GM12865 (cell line): ENCODE results near the gene HECA.
"Not testable (repeated sequence)": the region's sequence is repeated elsewhere in the genome, so short reads cannot be mapped to it uniquely, and the experiment has no call there.

Source experiments
- DNase-seq: peaks from one replicate; pipeline ENCODE4 v3.0.0; 2010; ENCODE audit warnings: low read depth
- H3K4me3 ChIP-seq: 2 replicates; pipeline ENCODE4 v1.5.1; 2011; ENCODE audit warnings: mild to moderate bottlenecking, low read depth, low read length, control low read depth
- CTCF ChIP-seq: IDR thresholded peaks from 2 replicates; pipeline ENCODE4 v1.5.1; 2011; ENCODE audit warnings: low read length, control low read depth, low read depth, inconsistent platforms; ENCODE audit not compliant: insufficient read depth; ENCODE audit errors: missing control alignments

The HECA gene

GRCh38 chr6:139152088-139152891, 17.4 kb downstream of the HECA start:
- DNase-seq = no peak
- TF ChIP-seq CTCF = no peak
- H3K4me3 ChIP-seq = no peak overlapping the region

- no peak for TF ChIP-seq CTCF
- DNase-seq = no peak
- H3K4me3 ChIP-seq = no peak overlapping the region
Observed at GRCh38 chr6:139152892-139153271, 18.0 kb downstream of the HECA start.

- H3K4me3 ChIP-seq = no peak overlapping the region
- no peak for DNase-seq
- no peak for TF ChIP-seq CTCF
Observed at GRCh38 chr6:139153855-139154254, 19.0 kb downstream of the HECA start.

- no peak for TF ChIP-seq CTCF
- no peak for DNase-seq
- no peak overlapping the region for H3K4me3 ChIP-seq
Observed at GRCh38 chr6:139154881-139155547, 20.1 kb downstream of the HECA start.

- TF ChIP-seq CTCF = no peak
- DNase-seq = no peak
- H3K4me3 ChIP-seq = no peak overlapping the region
Observed at GRCh38 chr6:139156102-139156501, 21.2 kb downstream of the HECA start.

- no peak for TF ChIP-seq CTCF
- no peak overlapping the region for H3K4me3 ChIP-seq
- DNase-seq = no peak
Observed at GRCh38 chr6:139156551-139156950, 21.7 kb downstream of the HECA start.

GRCh38 chr6:139157086-139157485, 22.2 kb downstream of the HECA start:
- DNase-seq, H3K4me3 ChIP-seq: not testable (repeated sequence)
